LHCN-M2 (cell line): Measurements from ENCODE around the gene NXPH3. TPM values are rescaled to one million over a fixed set of nuclear protein-coding genes. Genes with fewer than 3 reads are reported as not detected.

ENCODE experiments used
- DNase-seq: peaks from one replicate; pipeline ENCODE4 v3.0.0-alpha.2; 2012; ENCODE audit warnings: low read depth
- total RNA-seq: library from RNA; depleted of rRNA; stranded (reverse); fragments of >200 nt; gene quantifications from 2 replicates; pipeline ENCODE4 v1.2.3, GENCODE V29; 2014

Gene NXPH3
- total RNA-seq, 1 experiment from 2014 or later = 0.06 TPM

- peak; percentile 35 for DNase-seq
Observed at GRCh38 chr17:49576088-49576916, 631 bp downstream of the NXPH3 start.

- DNase-seq = no peak
Observed at GRCh38 chr17:49576917-49577649, 1.4 kb downstream of the NXPH3 start.

- no peak for DNase-seq
Observed at GRCh38 chr17:49577650-49577934, 1.9 kb downstream of the NXPH3 start.

- no peak for DNase-seq
Observed at GRCh38 chr17:49577963-49578362, 2.3 kb downstream of the NXPH3 start.

GRCh38 chr17:49578414-49578813, 2.7 kb downstream of the NXPH3 start:
- DNase-seq = no peak

GRCh38 chr17:49578952-49579500, 3.4 kb downstream of the NXPH3 start:
- no peak for DNase-seq

GRCh38 chr17:49579522-49579921, 3.9 kb downstream of the NXPH3 start:
- no peak for DNase-seq

- no peak for DNase-seq
Observed at GRCh38 chr17:49580055-49580721, 4.5 kb downstream of the NXPH3 start.

GRCh38 chr17:49580981-49581647, 5.4 kb downstream of the NXPH3 start:
- no peak for DNase-seq

- DNase-seq = no peak
Observed at GRCh38 chr17:49581648-49581998, 6.0 kb downstream of the NXPH3 start.

- no peak for DNase-seq
Observed at GRCh38 chr17:49582055-49582722, 6.5 kb downstream of the NXPH3 start.

- no peak for DNase-seq
Observed at GRCh38 chr17:49582789-49583188, 7.1 kb downstream of the NXPH3 start.

- DNase-seq = no peak
Observed at GRCh38 chr17:49583226-49583625, 7.6 kb downstream of the NXPH3 start.

GRCh38 chr17:49583889-49584288, 8.2 kb downstream of the NXPH3 start:
- no peak for DNase-seq

- no peak for DNase-seq
Observed at GRCh38 chr17:49585422-49586027, 9.9 kb downstream of the NXPH3 start.

GRCh38 chr17:49587366-49588073, 11.8 kb downstream of the NXPH3 start:
- DNase-seq = no peak

- no peak for DNase-seq
Observed at GRCh38 chr17:49588312-49588711, 12.6 kb downstream of the NXPH3 start.

GRCh38 chr17:49588726-49589576, 13.3 kb downstream of the NXPH3 start:
- DNase-seq = peak; percentile 49

- no peak for DNase-seq
Observed at GRCh38 chr17:49589577-49589927, 13.9 kb downstream of the NXPH3 start.
